ENCODE data around the gene SLC45A1. TPM values are rescaled to one million over a fixed set of nuclear protein-coding genes. Genes with fewer than 3 reads are reported as not detected.

SLC45A1 gene
- total RNA-seq, 4 donors from 2014 or later = 5.8 to 9.8 (median 6.7) TPM

- Histone ChIP-seq H3K27me3 (no peaks in the 10 kb centered on the region), H3K36me3 (peaks cover 0 to 83% of the 10 kb centered on the region in 2 donors), H3K4me3 (no peak overlapping the region), H3K9me3 (no peaks in the 10 kb centered on the region), H3K27ac (no peak overlapping the region), H3K4me1 (no peaks in the 10 kb centered on the region)
- no peak for ATAC-seq
- TF ChIP-seq EP300 (IDR thresholded peaks at IDR 0.05) (no peak), CTCF (IDR thresholded peaks at IDR 0.05) (no peak)
- WGBS, 2 donors (ENCODE audit: low coverage in 1 of 2) = 91 to 94% methylated on average over 3 to 4 of the region's 16 CpGs
Observed at GRCh38 chr1:8333246-8333987, 15.5 kb downstream of the SLC45A1 start.

- Histone ChIP-seq H3K36me3 (peaks cover 0 to 87% of the 10 kb centered on the region in 2 donors), H3K4me1 (no peaks in the 10 kb centered on the region), H3K27ac (no peak overlapping the region), H3K4me3 (no peak overlapping the region), H3K27me3 (no peaks in the 10 kb centered on the region), H3K9me3 (no peaks in the 10 kb centered on the region)
- ATAC-seq = no peak
- TF ChIP-seq CTCF (IDR thresholded peaks at IDR 0.05) = no peak
- TF ChIP-seq POLR2A (IDR thresholded peaks at IDR 0.05) = no peak
- TF ChIP-seq EP300 (IDR thresholded peaks at IDR 0.05) = no peak
- no peak for TF ChIP-seq POLR2AphosphoS5 (IDR thresholded peaks at IDR 0.05)
- 80 to 94% methylated on average over 2 to 3 of the region's 24 CpGs for WGBS, 2 donors (ENCODE audit: low coverage in 1 of 2)
Observed at GRCh38 chr1:8334106-8334851, 16.4 kb downstream of the SLC45A1 start.

- 84% methylated on average over 6 of the region's 27 CpGs; no CpG with 5 or more reads in 1 of the 2 donors for WGBS, 2 donors (ENCODE audit: low coverage in 1 of 2)
- no peak overlapping the region for H3K27ac ChIP-seq
- no peaks in the 10 kb centered on the region for H3K4me1 ChIP-seq
- TF ChIP-seq POLR2A (IDR thresholded peaks at IDR 0.05) (no peak), CTCF (IDR thresholded peaks at IDR 0.05) (no peak)
- H3K36me3 ChIP-seq = peaks cover 0 to 90% of the 10 kb centered on the region in 2 donors
- H3K27me3 ChIP-seq = no peaks in the 10 kb centered on the region
- no peak for ATAC-seq
- H3K9me3 ChIP-seq = no peaks in the 10 kb centered on the region
- no peak overlapping the region for H3K4me3 ChIP-seq
Observed at GRCh38 chr1:8335246-8335645, 17.3 kb downstream of the SLC45A1 start.

- Histone ChIP-seq H3K4me1 (peaks cover 0 to 9% (median 4%) of the 10 kb centered on the region in 3 donors), H3K9me3 (no peaks in the 10 kb centered on the region), H3K27ac (no peak overlapping the region), H3K27me3 (no peaks in the 10 kb centered on the region), H3K4me3 (no peak overlapping the region), H3K36me3 (peaks cover 0 to 72% of the 10 kb centered on the region in 2 donors)
- ATAC-seq = no peak
- WGBS, 2 donors (ENCODE audit: low coverage in 1 of 2) = 94 to 97% methylated on average over 3 to 10 of the region's 25 CpGs
- no peak for TF ChIP-seq CTCF (IDR thresholded peaks at IDR 0.05)
- no peak for TF ChIP-seq EP300 (IDR thresholded peaks at IDR 0.05)
- no peak for TF ChIP-seq POLR2A (IDR thresholded peaks at IDR 0.05)
- TF ChIP-seq POLR2AphosphoS5 (IDR thresholded peaks at IDR 0.05) = no peak
Observed at GRCh38 chr1:8337776-8338525, 20.0 kb downstream of the SLC45A1 start.

Measured in gastroesophageal sphincter (tissue), 4 donors.